ENCODE results near the gene SGSM2. TPM values are rescaled to one million over a fixed set of nuclear protein-coding genes. Genes with fewer than 3 reads are reported as not detected.

SGSM2 gene
- total and polyA plus RNA-seq, 9 donors: 9.3 to 50.6 (median 42.4) TPM

DNA sequence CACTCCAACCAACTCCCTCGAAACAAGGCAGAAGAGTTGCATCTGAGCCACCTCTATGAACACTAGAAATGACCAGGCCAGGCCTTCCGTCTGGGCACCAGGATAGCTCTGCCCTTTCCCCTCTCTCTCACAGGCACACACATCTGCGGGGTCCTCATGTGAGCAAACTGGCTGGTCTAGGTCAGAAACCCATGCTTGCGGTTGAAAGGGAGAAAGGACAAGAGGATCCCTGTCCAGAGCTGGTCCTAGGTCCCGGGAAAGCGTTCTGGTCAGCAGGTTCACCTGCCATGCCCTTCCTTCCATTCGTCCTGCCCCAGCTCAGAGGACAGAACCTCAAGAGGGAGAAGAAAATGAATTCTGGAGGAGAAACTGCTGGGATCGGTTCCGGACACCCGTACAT is 60.9 kb downstream of the SGSM2 start:
- H3K27me3 ChIP-seq: no peaks in the 10 kb centered on the region
- peaks cover 37% of the 10 kb centered on the region for H3K4me1 ChIP-seq (ENCODE audit: insufficient read depth)
- no peak for TF ChIP-seq POLR2A (IDR thresholded peaks at IDR 0.05)
- no peak for TF ChIP-seq EP300 (IDR thresholded peaks at IDR 0.05)
- TF ChIP-seq, protein P1, sequence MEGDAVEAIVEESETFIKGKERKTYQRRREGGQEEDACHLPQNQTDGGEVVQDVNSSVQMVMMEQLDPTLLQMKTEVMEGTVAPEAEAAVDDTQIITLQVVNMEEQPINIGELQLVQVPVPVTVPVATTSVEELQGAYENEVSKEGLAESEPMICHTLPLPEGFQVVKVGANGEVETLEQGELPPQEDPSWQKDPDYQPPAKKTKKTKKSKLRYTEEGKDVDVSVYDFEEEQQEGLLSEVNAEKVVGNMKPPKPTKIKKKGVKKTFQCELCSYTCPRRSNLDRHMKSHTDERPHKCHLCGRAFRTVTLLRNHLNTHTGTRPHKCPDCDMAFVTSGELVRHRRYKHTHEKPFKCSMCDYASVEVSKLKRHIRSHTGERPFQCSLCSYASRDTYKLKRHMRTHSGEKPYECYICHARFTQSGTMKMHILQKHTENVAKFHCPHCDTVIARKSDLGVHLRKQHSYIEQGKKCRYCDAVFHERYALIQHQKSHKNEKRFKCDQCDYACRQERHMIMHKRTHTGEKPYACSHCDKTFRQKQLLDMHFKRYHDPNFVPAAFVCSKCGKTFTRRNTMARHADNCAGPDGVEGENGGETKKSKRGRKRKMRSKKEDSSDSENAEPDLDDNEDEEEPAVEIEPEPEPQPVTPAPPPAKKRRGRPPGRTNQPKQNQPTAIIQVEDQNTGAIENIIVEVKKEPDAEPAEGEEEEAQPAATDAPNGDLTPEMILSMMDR (IDR thresholded peaks at IDR 0.05): no peak
- no peaks in the 10 kb centered on the region for H3K9me3 ChIP-seq
- 52 to 68% (median 55%) methylated on average over 10 of the region's 10 CpGs for WGBS, 3 donors
- no peak for DNase-seq
- H3K36me3 ChIP-seq: no peaks in the 10 kb centered on the region
- H3K27ac ChIP-seq: peak overlapping the region; percentile 84 to 99
- H3K4me3 ChIP-seq: no peak overlapping the region
- intact Hi-C loops (cut with DNase I): no loop called here

DNA sequence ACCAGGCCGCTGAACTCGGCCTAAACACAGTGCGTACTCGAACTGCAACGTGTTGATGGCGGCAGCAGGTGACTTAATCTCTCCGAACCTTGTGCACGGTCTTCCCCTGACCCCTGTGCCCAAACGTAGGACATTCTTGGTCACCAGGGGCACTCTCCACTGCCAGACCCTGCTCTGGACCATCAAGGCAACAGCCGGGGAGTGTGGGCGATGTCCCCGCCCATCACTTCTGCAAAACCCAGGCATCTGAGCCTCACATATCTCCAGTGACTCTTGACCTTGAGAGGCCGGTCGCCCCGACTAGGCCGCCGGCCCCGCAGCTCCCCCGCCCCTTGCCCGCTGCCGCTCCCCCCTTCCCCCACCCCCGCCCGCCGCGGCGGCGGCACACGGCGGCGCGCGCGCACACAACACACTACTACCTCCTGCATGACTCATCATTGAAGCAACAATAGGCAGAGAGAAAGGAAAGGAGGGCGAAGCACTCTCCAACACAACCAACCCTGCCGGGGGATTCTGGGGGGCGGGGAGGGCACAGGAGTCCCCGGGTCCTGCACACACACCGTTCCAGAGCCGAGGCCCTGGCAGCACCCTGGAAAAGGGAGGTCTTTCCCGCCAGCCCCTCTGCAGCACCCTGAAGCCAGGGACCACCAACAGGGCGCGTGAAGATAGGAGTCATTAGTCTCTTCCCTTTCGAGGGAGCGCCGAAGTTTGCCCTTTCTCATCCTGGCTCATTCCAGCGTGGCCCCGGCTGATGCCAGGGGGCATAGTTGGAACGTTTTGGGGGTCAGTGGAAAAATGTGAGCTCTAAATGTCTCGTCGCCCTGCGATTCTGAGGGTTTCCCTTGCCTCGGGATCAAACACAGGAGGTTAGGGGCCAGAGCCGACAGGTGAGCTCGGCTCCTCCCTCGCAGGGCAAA is 61.6 kb downstream of the SGSM2 start:
- H3K27me3 ChIP-seq: no peaks in the 10 kb centered on the region

GRCh38 chr17:2399572-2400473 is 62.5 kb downstream of the SGSM2 start:
- Histone ChIP-seq H3K4me3 (peak overlapping the region; percentile 99), H3K9me3 (no peaks in the 10 kb centered on the region), H3K27ac (peak overlapping the region; percentile 84 to 99), H3K36me3 (no peaks in the 10 kb centered on the region), H3K4me1 (ENCODE audit: insufficient read depth) (peaks cover 36% of the 10 kb centered on the region), H3K27me3 (no peaks in the 10 kb centered on the region)
- WGBS, 3 donors: 0 to 1% (median 1%) methylated on average over 55 to 82 of the region's 82 CpGs
- TF ChIP-seq POLR2A (IDR thresholded peaks at IDR 0.05) (peak; percentile 93), EP300 (IDR thresholded peaks at IDR 0.05) (peak; percentile 78)
- TF ChIP-seq, protein P1 (IDR thresholded peaks at IDR 0.05): no peak
- DNase-seq: peak; percentile 94 to 97 (median 96)
- intact Hi-C loops (cut with DNase I): no loop called here

More for the DNA sequence above, 61.6 kb downstream of the SGSM2 start:
- no peaks in the 10 kb centered on the region for H3K9me3 ChIP-seq
- WGBS, 3 donors: 6 to 12% (median 8%) methylated on average over 51 to 55 of the region's 55 CpGs
- TF ChIP-seq, protein P1 (IDR thresholded peaks at IDR 0.05): no peak
- TF ChIP-seq POLR2A (IDR thresholded peaks at IDR 0.05): peak; percentile 17
- H3K36me3 ChIP-seq: no peaks in the 10 kb centered on the region
- peak overlapping the region; percentile 99 for H3K4me3 ChIP-seq
- peak overlapping the region; percentile 84 to 99 for H3K27ac ChIP-seq
- intact Hi-C loops (cut with DNase I): no loop called here
- peak; percentile 69 to 82 (median 78) for DNase-seq
- peaks cover 39% of the 10 kb centered on the region for H3K4me1 ChIP-seq (ENCODE audit: insufficient read depth)

GRCh38 chr17:2400474-2400866 is 63.2 kb downstream of the SGSM2 start:
- H3K27me3 ChIP-seq: no peaks in the 10 kb centered on the region
- H3K9me3 ChIP-seq: no peaks in the 10 kb centered on the region
- intact Hi-C loops (cut with DNase I): no loop called here
- 0% methylated on average over 30 to 43 of the region's 43 CpGs for WGBS, 3 donors
- peak overlapping the region; percentile 84 to 99 for H3K27ac ChIP-seq
- H3K4me1 ChIP-seq (ENCODE audit: insufficient read depth): peaks cover 31% of the 10 kb centered on the region
- H3K36me3 ChIP-seq: no peaks in the 10 kb centered on the region
- H3K4me3 ChIP-seq: peak overlapping the region; percentile 99
- TF ChIP-seq POLR2A (IDR thresholded peaks at IDR 0.05) (no peak), EP300 (IDR thresholded peaks at IDR 0.05) (no peak)
- TF ChIP-seq, protein P1 (IDR thresholded peaks at IDR 0.05): no peak
- DNase-seq: peak; percentile 58 to 76 (median 69)
